ENCODE measurements around the gene CFI. TPM values are rescaled to one million over a fixed set of nuclear protein-coding genes. Genes with fewer than 3 reads are reported as not detected.
A peak's percentile ranks its signal among the peaks of the same experiment; 100 is the strongest.

Gene CFI
- total RNA-seq, 4 donors from 2014 or later, result 6.8 to 19.5 (median 12.9) TPM

DNA sequence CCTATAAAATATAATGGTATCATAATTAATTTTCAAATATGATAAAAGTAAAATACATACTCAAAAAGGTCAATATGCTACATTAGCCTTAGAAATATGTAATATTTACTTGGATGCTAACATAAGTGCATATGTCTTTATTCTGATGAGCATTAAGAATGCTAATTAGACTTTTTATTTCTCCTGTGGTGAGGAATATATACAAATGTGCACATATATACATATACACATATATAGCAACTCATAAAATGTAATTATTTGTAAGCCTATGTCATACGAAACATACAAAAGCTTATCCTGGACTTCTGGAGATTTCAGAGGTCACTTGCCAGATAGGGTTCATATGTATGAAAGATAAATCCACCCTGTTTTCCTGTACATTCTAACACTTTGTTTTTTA lies 83.0 kb downstream of the CFI start:
- H3K27me3 ChIP-seq, result no peaks in the 10 kb centered on the region
- no peaks in the 10 kb centered on the region for H3K9me3 ChIP-seq
- no peak overlapping the region for H3K4me3 ChIP-seq
- no peak for ATAC-seq
- WGBS, 2 donors (ENCODE audit: low coverage in 1 of 2), result 86 to 95% methylated on average over 1 of the region's 1 CpG
- H3K36me3 ChIP-seq, result peaks cover 0 to 34% of the 10 kb centered on the region in 2 donors
- no peak overlapping the region for H3K27ac ChIP-seq
- H3K4me1 ChIP-seq, result no peaks in the 10 kb centered on the region
- TF ChIP-seq POLR2AphosphoS5 (IDR thresholded peaks at IDR 0.05) (no peak), EP300 (IDR thresholded peaks at IDR 0.05) (no peak), POLR2A (IDR thresholded peaks at IDR 0.05) (no peak)
- TF ChIP-seq, protein P1, sequence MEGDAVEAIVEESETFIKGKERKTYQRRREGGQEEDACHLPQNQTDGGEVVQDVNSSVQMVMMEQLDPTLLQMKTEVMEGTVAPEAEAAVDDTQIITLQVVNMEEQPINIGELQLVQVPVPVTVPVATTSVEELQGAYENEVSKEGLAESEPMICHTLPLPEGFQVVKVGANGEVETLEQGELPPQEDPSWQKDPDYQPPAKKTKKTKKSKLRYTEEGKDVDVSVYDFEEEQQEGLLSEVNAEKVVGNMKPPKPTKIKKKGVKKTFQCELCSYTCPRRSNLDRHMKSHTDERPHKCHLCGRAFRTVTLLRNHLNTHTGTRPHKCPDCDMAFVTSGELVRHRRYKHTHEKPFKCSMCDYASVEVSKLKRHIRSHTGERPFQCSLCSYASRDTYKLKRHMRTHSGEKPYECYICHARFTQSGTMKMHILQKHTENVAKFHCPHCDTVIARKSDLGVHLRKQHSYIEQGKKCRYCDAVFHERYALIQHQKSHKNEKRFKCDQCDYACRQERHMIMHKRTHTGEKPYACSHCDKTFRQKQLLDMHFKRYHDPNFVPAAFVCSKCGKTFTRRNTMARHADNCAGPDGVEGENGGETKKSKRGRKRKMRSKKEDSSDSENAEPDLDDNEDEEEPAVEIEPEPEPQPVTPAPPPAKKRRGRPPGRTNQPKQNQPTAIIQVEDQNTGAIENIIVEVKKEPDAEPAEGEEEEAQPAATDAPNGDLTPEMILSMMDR (IDR thresholded peaks at IDR 0.05), result no peak

- no peak for TF ChIP-seq EP300 (IDR thresholded peaks at IDR 0.05)
- TF ChIP-seq, protein P1 (IDR thresholded peaks at IDR 0.05), result no peak
- no peak for TF ChIP-seq POLR2AphosphoS5 (IDR thresholded peaks at IDR 0.05)
- TF ChIP-seq POLR2A (IDR thresholded peaks at IDR 0.05), result no peak
- H3K36me3 ChIP-seq, result peaks cover 0 to 59% of the 10 kb centered on the region in 2 donors
Measured at GRCh38 chr4:109713500-109713899, 88.3 kb downstream of the CFI start.

DNA sequence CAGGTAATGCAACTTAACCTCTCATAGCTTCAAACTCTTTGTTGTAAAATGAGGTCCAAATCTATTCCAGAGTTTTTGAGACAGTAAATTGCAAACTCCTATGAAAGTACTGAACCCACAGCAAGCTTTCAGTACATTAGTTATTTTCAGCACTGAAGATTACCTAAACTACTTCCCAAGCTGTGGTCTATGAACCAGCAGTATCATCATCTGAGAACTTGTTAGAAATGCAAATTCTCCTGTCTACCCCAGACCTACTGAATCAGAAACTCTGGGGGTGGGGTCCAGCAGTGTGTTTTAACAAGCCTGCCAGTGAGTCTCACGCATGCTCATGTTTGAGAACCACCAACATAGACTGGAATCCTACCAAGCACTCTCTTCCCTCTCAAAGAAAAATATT lies 92.8 kb downstream of the CFI start:
- H3K4me1 ChIP-seq, result peaks cover 0 to 4% (median 0%) of the 10 kb centered on the region in 3 donors
- TF ChIP-seq POLR2A (IDR thresholded peaks at IDR 0.05) (no peak), EP300 (IDR thresholded peaks at IDR 0.05) (no peak)
- H3K4me3 ChIP-seq, result no peak overlapping the region
- no peaks in the 10 kb centered on the region for H3K9me3 ChIP-seq
- WGBS, 2 donors (ENCODE audit: low coverage in 1 of 2), result 78 to 80% methylated on average over 1 of the region's 1 CpG
- no peak for ATAC-seq
- peaks cover 0 to 33% of the 10 kb centered on the region in 2 donors for H3K36me3 ChIP-seq
- H3K27ac ChIP-seq, result no peak overlapping the region
- H3K27me3 ChIP-seq, result no peaks in the 10 kb centered on the region

More at GRCh38 chr4:109713500-109713899, 88.3 kb downstream of the CFI start:
- no peak for ATAC-seq
- 87 to 97% methylated on average over 3 of the region's 3 CpGs for WGBS, 2 donors (ENCODE audit: low coverage in 1 of 2)
- Histone ChIP-seq H3K27me3 (no peaks in the 10 kb centered on the region), H3K4me3 (no peak overlapping the region), H3K4me1 (no peaks in the 10 kb centered on the region), H3K9me3 (no peaks in the 10 kb centered on the region), H3K27ac (no peak overlapping the region)

- peaks cover 0 to 28% of the 10 kb centered on the region in 2 donors for H3K36me3 ChIP-seq
- no peak overlapping the region for H3K27ac ChIP-seq
- peaks cover 0 to 9% (median 0%) of the 10 kb centered on the region in 3 donors for H3K4me1 ChIP-seq
- no peak for ATAC-seq
- no peak overlapping the region for H3K4me3 ChIP-seq
- H3K27me3 ChIP-seq, result no peaks in the 10 kb centered on the region
- TF ChIP-seq EP300 (IDR thresholded peaks at IDR 0.05), result no peak
- TF ChIP-seq POLR2A (IDR thresholded peaks at IDR 0.05), result no peak
- TF ChIP-seq, protein P1 (IDR thresholded peaks at IDR 0.05), result no peak
- no peak for TF ChIP-seq POLR2AphosphoS5 (IDR thresholded peaks at IDR 0.05)
- WGBS, 2 donors (ENCODE audit: low coverage in 1 of 2), result 27 to 59% methylated on average over 2 of the region's 2 CpGs
- no peaks in the 10 kb centered on the region for H3K9me3 ChIP-seq
Measured at GRCh38 chr4:109708435-109708834, 93.4 kb downstream of the CFI start.

DNA sequence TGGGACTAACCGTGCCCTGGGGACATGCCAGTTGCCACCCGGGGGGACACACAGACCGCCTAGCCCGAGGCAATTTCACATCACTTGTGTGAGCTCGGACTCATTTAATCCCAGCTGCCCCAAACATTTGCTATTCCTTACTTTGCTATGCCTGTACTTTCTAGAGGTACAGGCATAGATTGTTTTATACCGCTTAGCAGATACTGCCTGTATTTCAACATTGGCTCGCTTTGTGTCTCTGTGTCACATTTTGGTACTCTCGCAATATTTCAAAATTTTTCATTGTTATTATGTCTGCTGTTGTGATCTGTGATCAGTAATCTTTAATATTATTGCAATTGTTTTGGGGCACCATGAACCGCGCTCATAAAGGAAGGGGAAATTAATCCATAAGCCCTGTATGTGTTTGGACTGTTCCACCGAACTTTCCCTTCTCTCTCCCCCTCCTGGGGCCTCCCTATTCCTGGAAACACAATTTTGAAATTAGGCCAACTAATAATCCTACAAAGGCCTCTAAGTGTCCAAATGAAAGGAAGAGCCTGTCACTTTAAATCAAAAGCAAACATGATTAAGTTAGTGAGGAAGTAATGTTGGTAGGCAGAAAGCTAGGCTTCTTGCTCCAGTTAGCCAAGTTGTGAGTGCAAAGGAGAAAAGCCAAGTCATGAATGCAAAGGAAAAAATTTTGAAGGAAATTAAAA lies 98.0 kb downstream of the CFI start:
- H3K36me3 ChIP-seq, result peaks cover 0 to 5% of the 10 kb centered on the region in 2 donors
- H3K4me1 ChIP-seq, result peaks cover 3 to 23% (median 9%) of the 10 kb centered on the region in 3 donors
- H3K27ac ChIP-seq, result peak overlapping the region; percentile 4 to 91 (median 90)
- TF ChIP-seq POLR2AphosphoS5 (IDR thresholded peaks at IDR 0.05) (no peak), POLR2A (IDR thresholded peaks at IDR 0.05) (no peak), EP300 (IDR thresholded peaks at IDR 0.05) (no peak)
- TF ChIP-seq, protein P1 (IDR thresholded peaks at IDR 0.05), result no peak
- H3K4me3 ChIP-seq, result peak overlapping the region; percentile 56 to 77
- WGBS, 2 donors (ENCODE audit: low coverage in 1 of 2), result 15 to 21% methylated on average over 6 to 10 of the region's 11 CpGs
- H3K27me3 ChIP-seq, result no peaks in the 10 kb centered on the region
- no peaks in the 10 kb centered on the region for H3K9me3 ChIP-seq
- no peak for ATAC-seq
